Measurements from ENCODE around the gene NEDD8.
A peak's percentile ranks its signal among the peaks of the same experiment; 100 is the strongest.

NEDD8 gene

DNA sequence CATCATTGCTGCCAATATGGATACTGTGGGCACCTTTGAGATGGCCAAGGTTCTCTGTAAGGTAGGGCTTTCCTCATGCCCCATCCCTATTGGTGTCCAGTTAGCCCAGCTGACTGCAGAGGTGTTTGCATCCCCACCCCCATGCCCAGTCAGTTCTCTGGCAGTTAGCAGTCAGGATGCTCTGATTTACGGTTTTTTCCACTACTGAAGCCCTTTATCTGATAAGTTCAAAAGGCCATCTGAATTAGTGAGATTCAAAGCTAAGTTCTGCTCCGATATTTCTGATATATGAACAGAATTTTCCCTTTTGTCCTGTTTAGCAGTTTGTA lies 1.3 kb upstream of the NEDD8 start:
- peak overlapping the region; percentile 70 for H3K27ac ChIP-seq (ENCODE audit: low read depth, low read length, poor library complexity, severe bottlenecking)
- H3K4me3 ChIP-seq (ENCODE audit: low read depth, low read length, poor library complexity, severe bottlenecking) = peak overlapping the region; percentile 87

GRCh38 chr14:24232645-24233537 lies 724 bp upstream of the NEDD8 start, which contains the start of gene GMPR2:
Gene GMPR2, plus strand, starts transcription at chr14:24232929. Its CDS starts 325 bp downstream, at chr14:24233254.
- Histone ChIP-seq H3K9ac (ENCODE audit: low read length) (peak within 1 kb of the TSS; percentile 82), H3K36me3 (ENCODE audit: insufficient read depth, low read length) (peaks cover 39% of the 10 kb centered on the region), H3K4me1 (ENCODE audit: insufficient read depth, low read length, severe bottlenecking) (peaks cover 27% of the 10 kb centered on the region), H2AFZ (ENCODE audit: low read length) (0 out of 2 replicates have a peak within 1 kb of the TSS, but pooled peaks have one; percentile 73), H3K4me2 (ENCODE audit: low read length) (peak within 1 kb of the TSS; percentile 92), H3K27me3 (ENCODE audit: insufficient read depth, low read length) (no peaks in the 10 kb centered on the region), H3K9me3 (ENCODE audit: low read length) (no peaks in the 10 kb centered on the region), H3K79me2 (ENCODE audit: insufficient read depth, low read length) (peaks cover 17% of the 10 kb centered on the region), H4K20me1 (ENCODE audit: insufficient read depth, low read length) (no peaks in the 10 kb centered on the region), H3K27ac (ENCODE audit: low read depth, low read length, poor library complexity, severe bottlenecking) (peak within 1 kb of the TSS; percentile 70), H3K9me2 (ENCODE audit: low read depth, low read length) (no peaks in the 10 kb centered on the region), H3F3A (ENCODE audit: insufficient read depth, low read length) (0 out of 2 replicates have a peak, but pooled peaks cover 3% of the 10 kb centered on the region), H3K4me3 (ENCODE audit: low read depth, low read length, poor library complexity, severe bottlenecking) (peak within 1 kb of the TSS; percentile 87)
- no peak for TF ChIP-seq EZH2 (IDR thresholded peaks at IDR 0.05; ENCODE audit: borderline replicate concordance, low read length)
- TF ChIP-seq, protein P1, sequence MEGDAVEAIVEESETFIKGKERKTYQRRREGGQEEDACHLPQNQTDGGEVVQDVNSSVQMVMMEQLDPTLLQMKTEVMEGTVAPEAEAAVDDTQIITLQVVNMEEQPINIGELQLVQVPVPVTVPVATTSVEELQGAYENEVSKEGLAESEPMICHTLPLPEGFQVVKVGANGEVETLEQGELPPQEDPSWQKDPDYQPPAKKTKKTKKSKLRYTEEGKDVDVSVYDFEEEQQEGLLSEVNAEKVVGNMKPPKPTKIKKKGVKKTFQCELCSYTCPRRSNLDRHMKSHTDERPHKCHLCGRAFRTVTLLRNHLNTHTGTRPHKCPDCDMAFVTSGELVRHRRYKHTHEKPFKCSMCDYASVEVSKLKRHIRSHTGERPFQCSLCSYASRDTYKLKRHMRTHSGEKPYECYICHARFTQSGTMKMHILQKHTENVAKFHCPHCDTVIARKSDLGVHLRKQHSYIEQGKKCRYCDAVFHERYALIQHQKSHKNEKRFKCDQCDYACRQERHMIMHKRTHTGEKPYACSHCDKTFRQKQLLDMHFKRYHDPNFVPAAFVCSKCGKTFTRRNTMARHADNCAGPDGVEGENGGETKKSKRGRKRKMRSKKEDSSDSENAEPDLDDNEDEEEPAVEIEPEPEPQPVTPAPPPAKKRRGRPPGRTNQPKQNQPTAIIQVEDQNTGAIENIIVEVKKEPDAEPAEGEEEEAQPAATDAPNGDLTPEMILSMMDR (IDR thresholded peaks at IDR 0.05; ENCODE audit: low read length) = no peak

More for the DNA sequence above, 1.3 kb upstream of the NEDD8 start:
- Histone ChIP-seq H4K20me1 (ENCODE audit: insufficient read depth, low read length) (no peaks in the 10 kb centered on the region), H3K27me3 (ENCODE audit: insufficient read depth, low read length) (no peaks in the 10 kb centered on the region), H3K36me3 (ENCODE audit: insufficient read depth, low read length) (peaks cover 42% of the 10 kb centered on the region), H3K9me2 (ENCODE audit: low read depth, low read length) (no peaks in the 10 kb centered on the region), H3K4me2 (ENCODE audit: low read length) (peak overlapping the region; percentile 92), H3K9me3 (ENCODE audit: low read length) (no peaks in the 10 kb centered on the region), H3F3A (ENCODE audit: insufficient read depth, low read length) (0 out of 2 replicates have a peak, but pooled peaks cover 3% of the 10 kb centered on the region), H3K79me2 (ENCODE audit: insufficient read depth, low read length) (peaks cover 17% of the 10 kb centered on the region), H2AFZ (ENCODE audit: low read length) (no peak overlapping the region), H3K9ac (ENCODE audit: low read length) (peak overlapping the region; percentile 82), H3K4me1 (ENCODE audit: insufficient read depth, low read length, severe bottlenecking) (peaks cover 27% of the 10 kb centered on the region)
- TF ChIP-seq, protein P1 (IDR thresholded peaks at IDR 0.05; ENCODE audit: low read length) = no peak
- TF ChIP-seq EZH2 (IDR thresholded peaks at IDR 0.05; ENCODE audit: borderline replicate concordance, low read length) = no peak

GRCh38 chr14:24231263-24232120 lies 675 bp downstream of the NEDD8 start:
- Histone ChIP-seq H3K4me2 (ENCODE audit: low read length) (peak overlapping the region; percentile 92), H3K36me3 (ENCODE audit: insufficient read depth, low read length) (peaks cover 37% of the 10 kb centered on the region), H4K20me1 (ENCODE audit: insufficient read depth, low read length) (no peaks in the 10 kb centered on the region), H2AFZ (ENCODE audit: low read length) (no peak overlapping the region), H3K4me1 (ENCODE audit: insufficient read depth, low read length, severe bottlenecking) (peaks cover 27% of the 10 kb centered on the region), H3K4me3 (ENCODE audit: low read depth, low read length, poor library complexity, severe bottlenecking) (peak overlapping the region; percentile 87), H3K9me3 (ENCODE audit: low read length) (no peaks in the 10 kb centered on the region), H3K9ac (ENCODE audit: low read length) (peak overlapping the region; percentile 82), H3F3A (ENCODE audit: insufficient read depth, low read length) (0 out of 2 replicates have a peak, but pooled peaks cover 3% of the 10 kb centered on the region), H3K9me2 (ENCODE audit: low read depth, low read length) (no peaks in the 10 kb centered on the region), H3K27ac (ENCODE audit: low read depth, low read length, poor library complexity, severe bottlenecking) (peak overlapping the region; percentile 11), H3K27me3 (ENCODE audit: insufficient read depth, low read length) (no peaks in the 10 kb centered on the region), H3K79me2 (ENCODE audit: insufficient read depth, low read length) (peaks cover 29% of the 10 kb centered on the region)
- no peak for TF ChIP-seq EZH2 (IDR thresholded peaks at IDR 0.05; ENCODE audit: borderline replicate concordance, low read length)
- TF ChIP-seq, protein P1 (IDR thresholded peaks at IDR 0.05; ENCODE audit: low read length) = no peak
